GM23248 (cell line): ENCODE results near the gene SLC29A2.

Source experiments
- EZH2 ChIP-seq: fragments of 200-600 bp; sonication (generic); IDR thresholded peaks from 2 replicates; pipeline ENCODE4 v1.6.1; 2018; ENCODE audit warnings: antibody characterized with exemption, mild to moderate bottlenecking; ENCODE audit not compliant: insufficient read depth, poor library complexity, severe bottlenecking
- EZH2phosphoT487 ChIP-seq: fragments of 200-600 bp; sonication (generic); IDR thresholded peaks from 2 replicates; pipeline ENCODE4 v1.6.1; 2018; ENCODE audit warnings: antibody characterized with exemption, moderate library complexity, mild to moderate bottlenecking, low read depth; ENCODE audit not compliant: insufficient read depth

DNA sequence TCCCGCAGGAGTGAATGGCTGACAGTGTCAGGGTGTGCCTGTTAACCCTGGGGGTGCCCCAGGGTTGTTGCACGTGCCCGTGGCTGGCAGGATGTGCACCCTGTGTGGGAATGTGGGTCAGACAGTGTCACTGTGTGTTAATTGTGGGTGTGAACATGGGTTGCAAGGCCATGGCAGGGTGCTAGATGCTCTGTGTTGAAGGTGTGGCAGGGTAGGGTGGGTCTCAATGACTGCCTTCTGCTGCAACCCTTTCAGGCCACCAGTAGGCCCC lies 43.6 kb downstream of the SLC29A2 start:
- TF ChIP-seq EZH2, result no peak
- no peak for TF ChIP-seq EZH2phosphoT487
